GM18505 (cell line): ENCODE data around the gene ITPKA.

Experiments used
- ATAC-seq: cut with Tn5 transposase; IDR thresholded peaks from one replicate; pipeline ENCODE4 v1.9.1; 2021; ENCODE audit not compliant: unreplicated experiment
- POLR2A ChIP-seq: IDR thresholded peaks from 4 replicates; pipeline ENCODE4 v1.6.1; 2011; ENCODE audit warnings: borderline replicate concordance; ENCODE audit not compliant: insufficient read depth, insufficient read length; ENCODE audit errors: extremely low read depth

ITPKA gene

DNA sequence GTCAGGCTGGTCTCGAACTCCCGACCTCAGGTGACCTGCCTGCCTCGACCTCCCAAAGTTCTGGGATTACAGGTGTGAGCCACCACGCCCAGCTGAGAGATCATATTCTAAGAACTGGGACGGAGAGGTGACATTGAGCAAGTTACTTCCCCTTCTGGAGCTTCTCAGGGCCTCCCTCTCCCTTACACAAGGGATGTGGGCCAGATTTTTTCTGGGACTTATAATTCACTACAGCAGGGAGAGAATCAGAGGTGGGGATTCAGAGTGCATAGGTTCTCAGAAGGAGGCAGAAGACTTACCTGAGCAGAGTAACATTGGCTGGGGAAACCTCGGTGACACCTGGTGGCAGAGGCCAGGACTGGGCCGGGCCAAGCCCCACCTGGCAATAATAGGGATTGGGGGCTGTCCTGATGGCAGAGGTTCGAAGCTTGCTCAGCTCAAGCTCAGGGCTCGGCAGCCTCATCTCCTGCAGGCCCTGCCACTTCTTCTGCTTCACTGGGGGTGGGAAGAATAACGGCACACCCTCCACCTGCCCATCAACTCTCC is 13.2 kb downstream of the ITPKA start:
- no peak for ATAC-seq
- TF ChIP-seq POLR2A: no peak

DNA sequence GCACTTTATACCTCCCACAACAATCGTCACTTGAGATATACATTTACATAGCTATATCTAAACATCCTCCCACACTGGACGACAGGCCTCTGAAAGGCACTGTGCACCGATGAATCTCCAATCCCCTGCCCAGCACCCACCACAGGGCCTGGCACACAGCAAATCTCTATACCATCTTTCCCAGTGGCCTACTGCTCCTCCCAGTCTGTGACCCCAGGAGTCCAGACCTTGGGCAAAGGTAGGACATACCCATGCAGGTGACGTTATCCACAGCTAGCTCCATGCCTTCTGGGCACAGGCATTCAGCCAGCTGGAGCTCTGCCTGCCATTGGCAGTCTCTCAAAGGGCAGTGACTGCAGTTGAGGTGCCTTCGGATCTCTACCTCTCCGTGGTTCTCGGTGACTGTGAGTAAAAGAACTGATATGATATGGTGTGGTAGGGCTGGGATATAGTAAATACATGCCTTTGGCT is 14.2 kb downstream of the ITPKA start:
- no peak for ATAC-seq
- TF ChIP-seq POLR2A: no peak

DNA sequence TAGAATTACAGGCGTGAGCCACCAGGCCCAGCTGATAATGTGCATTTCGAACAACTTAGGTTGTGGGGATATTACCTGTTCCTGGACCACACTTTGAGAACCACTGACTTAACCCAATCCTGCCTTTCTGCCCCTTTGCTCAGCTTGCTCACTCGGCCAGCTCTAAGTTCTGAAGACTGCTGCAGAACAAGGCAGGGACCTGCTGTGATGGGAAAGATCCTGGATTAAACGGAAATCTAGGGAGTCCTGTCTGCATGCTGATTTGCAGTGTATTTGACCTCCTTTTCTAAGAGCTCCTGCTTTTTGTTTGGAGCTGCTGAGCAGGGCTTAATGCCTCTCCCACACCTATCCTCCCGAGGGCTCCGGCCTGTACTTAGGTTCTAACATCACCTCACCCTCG is 17.1 kb downstream of the ITPKA start:
- no peak for ATAC-seq
- no peak for TF ChIP-seq POLR2A

DNA sequence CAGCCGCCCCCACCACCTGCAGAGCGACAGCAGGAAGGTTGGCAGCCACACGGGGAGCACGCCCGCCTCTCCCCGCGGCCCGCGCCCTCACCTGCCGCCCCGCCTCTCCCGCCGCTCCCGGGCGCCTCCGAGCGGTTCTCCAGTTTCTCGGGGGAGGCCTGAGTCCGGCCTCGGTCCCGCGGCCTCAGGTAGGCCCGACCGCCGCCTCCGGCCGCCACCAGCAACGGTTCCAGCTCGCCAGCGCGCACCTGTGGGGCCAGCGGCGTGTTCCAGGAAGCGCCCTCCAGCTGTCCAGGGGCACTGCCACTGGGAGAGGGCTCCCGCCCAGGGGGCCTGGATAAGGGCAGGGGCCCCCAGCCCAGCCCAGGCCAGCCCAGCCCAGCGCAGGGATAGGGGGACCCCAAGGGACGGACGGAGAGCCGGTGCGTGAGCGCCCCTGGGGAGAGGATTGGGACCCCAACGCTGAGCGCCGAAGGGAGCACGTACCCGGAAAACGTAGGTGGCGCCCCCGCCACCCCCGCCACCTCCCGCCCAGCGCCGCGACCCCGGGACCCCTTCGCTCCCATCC is 17.7 kb downstream of the ITPKA start:
- ATAC-seq: no peak
- no peak for TF ChIP-seq POLR2A

DNA sequence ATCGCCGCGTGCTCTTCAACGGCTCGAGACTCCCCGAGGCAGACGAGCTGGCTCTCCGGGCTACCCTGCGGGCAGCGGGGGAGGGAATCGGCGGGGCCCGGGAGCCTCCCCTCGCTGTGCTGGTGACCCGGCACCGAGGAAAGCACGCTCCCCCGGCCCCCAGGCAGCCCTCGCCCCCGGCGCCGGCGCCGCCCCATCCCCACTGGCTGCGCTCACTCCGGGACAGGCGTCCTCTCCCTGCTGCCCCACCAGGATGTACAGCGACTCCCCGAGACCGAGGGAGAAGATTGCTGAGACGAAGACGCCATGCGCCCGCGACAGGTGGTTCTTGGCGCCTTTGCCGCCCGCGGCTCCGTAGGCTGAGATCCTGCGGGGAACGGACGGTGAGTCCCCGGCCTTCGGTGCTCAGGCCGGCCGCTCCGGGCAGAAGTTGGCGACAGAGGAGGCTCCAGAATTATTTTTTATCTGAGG is 18.3 kb downstream of the ITPKA start:
- no peak for TF ChIP-seq POLR2A
- no peak for ATAC-seq

DNA sequence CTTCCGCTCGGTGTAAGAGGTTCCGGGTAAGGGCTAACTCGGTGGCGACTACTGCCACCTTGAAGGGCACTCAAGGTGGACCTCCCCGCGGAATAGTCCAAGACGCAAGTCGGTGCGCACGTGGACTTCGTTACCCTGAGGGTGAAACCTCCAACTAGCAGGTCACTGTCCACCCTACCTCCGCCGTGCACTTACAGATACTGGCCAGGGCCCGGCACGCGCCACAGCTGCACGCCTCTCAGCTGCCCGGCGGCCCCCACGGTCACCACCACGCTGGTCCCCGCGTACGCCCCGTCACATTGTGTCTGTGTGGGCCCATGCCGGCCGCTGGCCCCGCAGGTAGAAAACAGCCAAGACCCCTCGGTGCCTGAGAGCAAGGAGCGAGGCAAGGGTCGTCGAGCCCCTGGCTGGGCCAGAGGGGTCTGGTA is 18.9 kb downstream of the ITPKA start:
- no peak for ATAC-seq
- no peak for TF ChIP-seq POLR2A

DNA sequence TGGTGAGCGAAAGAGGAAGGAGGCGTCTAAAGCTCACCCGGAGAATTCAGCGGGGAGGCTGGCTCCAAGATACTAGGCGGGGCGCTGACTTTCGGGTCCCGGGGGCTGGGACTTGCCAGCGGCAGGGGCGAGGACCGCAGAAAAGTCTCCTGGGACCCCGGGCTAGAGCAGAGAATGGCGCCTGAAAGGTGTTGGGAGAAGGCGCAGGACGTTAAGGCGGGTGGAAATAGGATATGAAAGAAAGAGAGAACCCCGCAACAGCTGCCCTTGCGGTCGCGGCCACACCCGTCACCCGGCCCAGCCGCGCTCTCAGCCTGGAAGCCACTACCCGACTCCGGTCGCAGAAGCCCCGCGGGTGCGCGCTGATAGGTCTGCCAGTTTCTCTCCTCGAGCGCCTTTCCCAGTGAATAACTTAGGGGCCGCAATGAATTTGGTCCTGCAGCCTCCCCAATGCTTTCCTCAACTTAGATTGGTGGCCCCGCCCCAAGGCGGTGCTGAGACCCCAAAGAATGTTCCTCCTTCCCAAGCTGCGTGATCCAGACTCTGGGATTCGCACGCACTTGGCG is 19.3 kb downstream of the ITPKA start:
- no peak for ATAC-seq
- TF ChIP-seq POLR2A: no peak

DNA sequence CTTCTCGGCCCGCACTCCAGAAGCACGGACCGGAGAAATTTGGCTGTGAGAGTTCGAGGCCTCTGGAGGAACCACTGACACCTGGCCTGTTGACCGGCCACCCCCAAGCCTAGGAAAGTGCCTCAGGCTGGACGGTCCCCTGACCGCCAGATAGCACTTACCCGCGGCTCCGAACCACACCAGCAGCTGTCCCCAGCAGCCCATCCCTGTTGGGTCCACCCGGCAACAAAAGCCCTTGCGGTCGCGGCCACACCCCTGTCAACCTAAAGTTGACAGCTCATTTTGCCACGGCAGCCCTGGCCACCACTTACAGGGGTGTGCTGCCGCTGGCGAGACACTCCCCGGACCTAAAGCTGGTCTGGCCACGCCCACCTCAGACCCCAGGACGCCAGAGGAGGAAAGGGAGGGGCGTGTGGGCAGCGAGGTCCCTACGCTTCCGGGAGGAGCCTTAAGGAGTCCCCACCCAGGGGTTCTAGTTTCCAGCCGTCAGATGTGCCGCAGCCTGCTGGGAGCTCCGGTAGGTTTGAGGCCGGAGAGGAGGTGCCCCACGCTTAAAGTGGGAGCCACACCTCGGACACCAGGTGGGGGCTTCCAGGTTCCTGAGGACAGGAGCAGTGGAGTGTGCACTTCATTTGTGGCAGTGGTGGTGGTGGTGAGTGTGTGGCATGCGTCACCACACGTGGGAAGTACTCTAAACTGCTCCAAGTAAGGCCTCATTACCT is 20.0 kb downstream of the ITPKA start, which contains the start of gene LTK:
TSS of gene LTK (minus strand) at position 322 of the 722 bp plus-strand sequence. CDS start at position 204, 118 bp downstream.
- no peak for ATAC-seq
- TF ChIP-seq POLR2A: no peak

DNA sequence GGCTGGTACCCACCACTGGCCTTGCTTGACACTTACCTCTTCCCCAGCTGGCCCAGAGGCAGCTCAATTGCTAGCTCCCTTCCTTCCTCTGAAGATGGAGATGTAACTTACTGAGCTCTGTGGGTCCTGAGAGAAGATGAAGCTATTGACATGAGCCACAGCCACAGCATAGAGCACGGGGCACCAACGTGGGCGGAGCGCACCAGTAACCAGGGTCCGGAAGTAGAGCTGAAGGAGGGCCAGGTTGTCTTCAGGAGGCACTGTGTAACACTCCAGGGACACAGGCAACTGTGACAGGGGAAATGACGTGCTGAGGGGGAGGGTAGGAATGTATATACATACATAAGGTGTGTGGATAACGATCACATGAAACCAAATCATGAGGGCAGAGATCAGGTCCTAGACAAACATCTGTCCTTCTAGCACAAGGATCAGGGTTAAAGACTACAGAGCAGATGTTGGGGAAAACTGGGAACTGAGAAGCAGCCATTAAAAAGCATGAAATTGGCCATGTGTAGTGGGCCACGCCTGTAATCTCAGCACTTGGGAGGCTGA is 24.3 kb downstream of the ITPKA start:
- TF ChIP-seq POLR2A: no peak
- no peak for ATAC-seq

DNA sequence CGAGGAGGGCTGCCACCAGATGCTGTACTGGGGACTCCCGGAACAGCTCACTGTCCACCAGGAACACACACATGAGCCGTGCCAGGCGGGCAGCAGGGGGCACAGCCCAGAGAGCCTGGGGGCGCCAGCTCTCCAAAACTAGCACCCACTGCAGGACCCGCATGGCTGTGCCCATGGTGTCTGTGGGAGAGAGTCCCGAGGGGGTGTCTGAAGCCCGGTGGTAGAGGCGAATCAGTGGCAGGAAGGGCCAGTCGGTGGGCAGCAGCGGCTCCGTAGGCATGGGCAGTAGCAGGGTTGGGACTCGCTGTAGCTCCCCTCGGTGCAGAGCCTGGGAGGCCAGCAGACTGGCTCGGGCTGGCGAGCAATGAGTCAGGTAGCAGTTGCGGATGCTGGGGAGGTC is 27.0 kb downstream of the ITPKA start:
- no peak for TF ChIP-seq POLR2A
- ATAC-seq: no peak

DNA sequence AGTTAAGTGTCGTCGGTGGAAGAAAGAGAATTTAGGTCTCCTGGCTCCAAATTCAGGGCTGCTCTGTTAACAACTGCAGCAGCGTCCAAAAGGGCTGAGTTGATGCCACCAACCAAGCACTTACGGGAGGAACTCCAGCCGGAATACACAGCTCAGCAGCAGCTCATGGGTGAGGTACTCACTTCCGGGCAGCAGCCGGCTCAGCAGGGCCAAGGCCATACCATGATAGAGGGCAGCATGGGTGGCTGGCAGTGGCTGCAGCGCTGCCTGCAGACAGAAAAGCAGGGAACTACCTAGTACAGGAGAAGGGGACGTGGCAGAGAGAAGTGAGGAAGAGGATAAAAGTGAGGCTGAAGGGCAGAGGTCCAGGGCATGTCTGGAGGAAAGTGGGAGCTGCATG is 27.9 kb downstream of the ITPKA start:
- ATAC-seq: no peak
- TF ChIP-seq POLR2A: no peak

DNA sequence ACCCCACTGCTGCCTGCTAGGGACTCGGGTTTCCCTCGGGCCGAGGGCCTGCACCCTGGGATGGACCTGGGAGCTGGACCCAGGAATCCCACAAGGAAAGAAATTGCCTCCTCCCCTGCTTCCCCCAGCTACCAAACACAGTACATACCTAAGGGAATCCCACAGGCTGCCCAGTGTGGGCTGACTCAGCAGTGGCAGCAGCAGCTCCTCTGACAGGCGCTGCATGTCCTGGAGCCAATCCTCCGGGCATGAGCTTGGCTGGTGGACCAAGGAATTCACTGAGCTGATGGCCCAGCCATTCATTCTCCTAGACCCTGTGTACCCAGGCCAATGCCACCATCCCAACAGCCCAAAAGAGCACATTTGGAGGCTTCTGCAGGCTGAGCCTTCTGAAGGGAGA is 29.4 kb downstream of the ITPKA start:
- no peak for TF ChIP-seq POLR2A
- ATAC-seq: no peak

DNA sequence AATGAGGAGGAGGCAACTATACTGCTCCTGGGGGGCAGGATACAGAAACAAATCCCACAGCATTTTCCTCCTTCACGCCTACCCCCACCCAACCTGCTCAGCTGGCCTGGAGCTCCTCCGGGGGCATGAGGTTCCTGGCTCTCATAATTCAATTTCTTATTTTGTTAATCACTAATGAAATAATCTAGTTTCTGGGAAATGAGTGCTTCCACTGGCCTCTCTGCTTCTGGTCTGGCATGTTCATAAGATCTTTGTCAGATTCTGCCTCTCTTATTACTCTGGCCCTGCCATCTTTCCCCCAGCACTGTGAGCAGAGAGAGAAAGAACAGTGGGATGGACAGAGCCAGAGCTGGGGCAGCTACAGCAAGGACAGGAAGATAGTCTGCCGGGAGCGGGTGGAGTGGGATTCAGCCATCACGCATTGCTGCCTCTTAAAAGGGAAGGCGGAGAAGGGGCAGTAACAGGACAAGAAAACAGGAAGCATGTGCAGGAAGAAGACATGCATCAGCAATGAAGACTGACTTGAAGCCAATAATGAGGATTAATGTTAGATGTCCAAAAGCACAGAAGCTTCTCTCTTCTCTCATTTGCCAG is 36.8 kb downstream of the ITPKA start:
- TF ChIP-seq POLR2A: no peak

DNA sequence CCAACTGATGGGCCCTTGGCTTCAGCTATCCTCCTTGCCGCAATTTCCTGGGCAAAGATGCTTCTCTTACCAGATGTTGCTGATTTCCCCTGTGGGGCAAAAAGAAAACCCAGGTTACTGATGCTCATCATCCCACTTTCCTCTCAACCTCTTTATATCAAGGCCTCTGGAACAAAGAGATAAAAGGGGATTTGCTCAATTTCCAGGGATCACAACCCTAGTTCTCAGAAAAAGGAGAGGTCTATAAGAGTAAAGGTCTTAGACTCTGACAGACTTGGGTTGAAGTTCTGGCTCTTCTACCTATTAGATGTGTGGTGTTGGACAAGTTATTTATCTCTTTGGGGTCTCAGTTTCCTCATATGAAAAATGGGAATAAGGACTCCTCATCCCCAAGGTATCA is 41.9 kb downstream of the ITPKA start:
- TF ChIP-seq POLR2A: no peak
- ATAC-seq: no peak

More for the DNA sequence above, 36.8 kb downstream of the ITPKA start:
- ATAC-seq: no peak

DNA sequence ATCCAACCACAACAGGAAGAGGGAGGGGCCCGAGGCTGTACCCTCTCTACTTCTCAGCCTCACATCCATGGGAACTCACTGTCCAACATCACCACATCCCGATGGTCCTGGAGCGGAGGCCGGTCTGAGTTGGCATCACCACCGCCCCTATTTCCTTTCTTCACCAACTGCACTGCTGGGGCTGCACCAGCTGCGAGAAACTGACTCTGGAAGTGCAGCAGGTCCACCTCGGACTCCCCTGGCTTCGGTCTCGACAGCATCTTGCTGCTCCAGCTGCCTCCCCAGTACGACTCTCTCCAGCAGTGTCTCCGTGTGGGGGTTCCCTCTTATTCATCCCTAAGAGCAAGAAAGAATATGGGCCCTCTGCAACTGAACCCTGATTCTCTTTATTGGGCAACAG is 43.2 kb downstream of the ITPKA start:
- TF ChIP-seq POLR2A: no peak
- no peak for ATAC-seq
